ENCODE data around the gene ADIG.

ADIG gene

DNA sequence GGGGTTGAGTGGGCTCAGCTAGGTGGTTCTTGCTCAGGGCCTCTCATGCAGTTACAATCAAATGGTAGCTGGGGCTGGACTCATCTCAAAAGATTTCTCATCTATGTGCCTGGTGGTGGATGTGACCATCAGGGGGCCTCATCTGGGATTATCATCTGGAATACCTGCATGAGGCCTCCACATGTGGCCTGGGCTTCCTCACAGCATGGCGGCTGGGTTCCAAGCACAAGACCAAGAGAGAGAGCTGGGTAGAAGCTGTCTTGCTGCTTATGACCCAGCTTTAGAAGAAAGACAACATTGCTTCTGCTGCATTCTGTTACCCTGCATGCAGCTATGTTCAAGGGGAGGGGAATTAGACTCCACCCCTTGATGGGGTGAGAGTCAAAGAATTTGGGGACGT lies 43.1 kb downstream of the ADIG start:
- Histone ChIP-seq H3K4me1 (no peaks in the 10 kb centered on the region), H3K27ac (no peak overlapping the region), H3K36me3 (ENCODE audit: control insufficient read depth, insufficient read depth, low read length) (no peaks in the 10 kb centered on the region), H3K4me3 (ENCODE audit: low read depth, low read length) (no peak overlapping the region), H3K4me2 (ENCODE audit: low read length) (no peak overlapping the region), H3K79me2 (no peaks in the 10 kb centered on the region), H3K27me3 (ENCODE audit: control insufficient read depth, insufficient read depth, low read length) (no peaks in the 10 kb centered on the region), H2AFZ (no peak overlapping the region), H3K9ac (no peak overlapping the region), H3K9me3 (ENCODE audit: control insufficient read depth, low read length) (no peaks in the 10 kb centered on the region)
- TF ChIP-seq, protein P1, sequence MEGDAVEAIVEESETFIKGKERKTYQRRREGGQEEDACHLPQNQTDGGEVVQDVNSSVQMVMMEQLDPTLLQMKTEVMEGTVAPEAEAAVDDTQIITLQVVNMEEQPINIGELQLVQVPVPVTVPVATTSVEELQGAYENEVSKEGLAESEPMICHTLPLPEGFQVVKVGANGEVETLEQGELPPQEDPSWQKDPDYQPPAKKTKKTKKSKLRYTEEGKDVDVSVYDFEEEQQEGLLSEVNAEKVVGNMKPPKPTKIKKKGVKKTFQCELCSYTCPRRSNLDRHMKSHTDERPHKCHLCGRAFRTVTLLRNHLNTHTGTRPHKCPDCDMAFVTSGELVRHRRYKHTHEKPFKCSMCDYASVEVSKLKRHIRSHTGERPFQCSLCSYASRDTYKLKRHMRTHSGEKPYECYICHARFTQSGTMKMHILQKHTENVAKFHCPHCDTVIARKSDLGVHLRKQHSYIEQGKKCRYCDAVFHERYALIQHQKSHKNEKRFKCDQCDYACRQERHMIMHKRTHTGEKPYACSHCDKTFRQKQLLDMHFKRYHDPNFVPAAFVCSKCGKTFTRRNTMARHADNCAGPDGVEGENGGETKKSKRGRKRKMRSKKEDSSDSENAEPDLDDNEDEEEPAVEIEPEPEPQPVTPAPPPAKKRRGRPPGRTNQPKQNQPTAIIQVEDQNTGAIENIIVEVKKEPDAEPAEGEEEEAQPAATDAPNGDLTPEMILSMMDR (IDR thresholded peaks at IDR 0.05), result no peak

DNA sequence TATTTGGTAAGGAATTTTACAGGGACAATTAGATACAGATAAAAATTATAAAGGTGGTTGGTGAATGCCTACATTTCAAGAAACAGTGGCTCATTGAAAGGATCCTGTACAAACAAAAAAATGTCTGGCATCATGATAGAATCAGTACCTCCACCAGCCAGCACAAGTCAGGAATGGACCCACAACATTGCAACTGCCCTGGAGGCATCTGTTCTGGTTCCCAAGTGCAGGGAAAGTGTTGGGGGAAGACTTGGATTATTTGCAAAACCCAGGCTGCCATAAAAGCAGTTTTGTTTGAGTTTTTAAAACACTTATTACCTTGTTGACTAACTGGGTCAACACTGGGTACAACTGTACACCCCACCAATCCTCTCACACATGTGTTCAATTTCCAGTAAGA lies 44.9 kb downstream of the ADIG start:
- TF ChIP-seq, protein P1 (IDR thresholded peaks at IDR 0.05), result no peak
- no peaks in the 10 kb centered on the region for H3K9me3 ChIP-seq (ENCODE audit: control insufficient read depth, low read length)
- H3K4me1 ChIP-seq, result no peaks in the 10 kb centered on the region
- H3K4me2 ChIP-seq (ENCODE audit: low read length), result no peak overlapping the region
- no peaks in the 10 kb centered on the region for H3K36me3 ChIP-seq (ENCODE audit: control insufficient read depth, insufficient read depth, low read length)
- H3K9ac ChIP-seq, result no peak overlapping the region
- H3K27ac ChIP-seq, result no peak overlapping the region
- no peaks in the 10 kb centered on the region for H3K79me2 ChIP-seq
- no peak overlapping the region for H3K4me3 ChIP-seq (ENCODE audit: low read depth, low read length)
- H2AFZ ChIP-seq, result no peak overlapping the region
- H3K27me3 ChIP-seq (ENCODE audit: control insufficient read depth, insufficient read depth, low read length), result no peaks in the 10 kb centered on the region

DNA sequence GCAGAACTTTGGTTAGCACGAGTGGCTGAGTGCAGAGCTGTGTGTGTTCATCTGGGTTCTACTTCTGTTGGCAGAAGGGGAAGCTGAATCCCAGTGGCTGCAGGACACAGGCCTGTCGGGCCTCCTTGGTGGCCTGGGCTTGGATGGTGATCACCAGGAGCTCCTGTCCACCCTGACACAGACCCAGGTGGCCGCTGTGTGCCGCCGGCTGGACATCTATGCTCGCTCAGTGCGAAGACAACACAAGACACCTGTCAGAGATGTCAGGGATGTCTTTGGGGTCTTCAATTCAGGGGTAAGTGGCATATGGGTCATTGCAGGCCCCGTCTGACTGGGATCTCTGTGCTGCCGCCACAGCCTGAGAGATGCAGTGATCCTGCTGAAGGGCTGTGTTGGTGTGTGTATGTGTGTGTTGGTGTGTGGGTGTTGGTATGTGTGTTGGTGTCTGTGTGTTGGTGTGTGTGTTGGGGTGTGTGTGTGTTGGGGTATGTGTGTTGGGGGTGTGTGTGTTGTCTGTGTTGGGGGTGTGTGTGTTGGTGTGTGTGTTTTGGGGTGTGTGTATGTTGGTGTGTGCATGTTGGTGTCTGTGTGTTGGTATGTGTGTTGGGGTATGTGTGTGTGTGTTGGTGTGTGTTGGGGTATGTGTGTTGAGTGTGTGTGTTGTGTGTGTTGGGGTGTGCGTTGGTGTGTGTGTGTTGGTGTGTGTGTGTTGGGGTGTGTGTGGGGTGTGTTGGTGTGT lies 46.1 kb downstream of the ADIG start:
- Histone ChIP-seq H3K4me1 (no peaks in the 10 kb centered on the region), H3K36me3 (ENCODE audit: control insufficient read depth, insufficient read depth, low read length) (no peaks in the 10 kb centered on the region), H3K79me2 (no peaks in the 10 kb centered on the region), H3K27ac (no peak overlapping the region), H3K9me3 (ENCODE audit: control insufficient read depth, low read length) (no peaks in the 10 kb centered on the region), H3K4me2 (ENCODE audit: low read length) (no peak overlapping the region), H3K9ac (no peak overlapping the region), H2AFZ (no peak overlapping the region), H3K4me3 (ENCODE audit: low read depth, low read length) (no peak overlapping the region), H3K27me3 (ENCODE audit: control insufficient read depth, insufficient read depth, low read length) (no peaks in the 10 kb centered on the region)
- TF ChIP-seq, protein P1 (IDR thresholded peaks at IDR 0.05), result no peak

DNA sequence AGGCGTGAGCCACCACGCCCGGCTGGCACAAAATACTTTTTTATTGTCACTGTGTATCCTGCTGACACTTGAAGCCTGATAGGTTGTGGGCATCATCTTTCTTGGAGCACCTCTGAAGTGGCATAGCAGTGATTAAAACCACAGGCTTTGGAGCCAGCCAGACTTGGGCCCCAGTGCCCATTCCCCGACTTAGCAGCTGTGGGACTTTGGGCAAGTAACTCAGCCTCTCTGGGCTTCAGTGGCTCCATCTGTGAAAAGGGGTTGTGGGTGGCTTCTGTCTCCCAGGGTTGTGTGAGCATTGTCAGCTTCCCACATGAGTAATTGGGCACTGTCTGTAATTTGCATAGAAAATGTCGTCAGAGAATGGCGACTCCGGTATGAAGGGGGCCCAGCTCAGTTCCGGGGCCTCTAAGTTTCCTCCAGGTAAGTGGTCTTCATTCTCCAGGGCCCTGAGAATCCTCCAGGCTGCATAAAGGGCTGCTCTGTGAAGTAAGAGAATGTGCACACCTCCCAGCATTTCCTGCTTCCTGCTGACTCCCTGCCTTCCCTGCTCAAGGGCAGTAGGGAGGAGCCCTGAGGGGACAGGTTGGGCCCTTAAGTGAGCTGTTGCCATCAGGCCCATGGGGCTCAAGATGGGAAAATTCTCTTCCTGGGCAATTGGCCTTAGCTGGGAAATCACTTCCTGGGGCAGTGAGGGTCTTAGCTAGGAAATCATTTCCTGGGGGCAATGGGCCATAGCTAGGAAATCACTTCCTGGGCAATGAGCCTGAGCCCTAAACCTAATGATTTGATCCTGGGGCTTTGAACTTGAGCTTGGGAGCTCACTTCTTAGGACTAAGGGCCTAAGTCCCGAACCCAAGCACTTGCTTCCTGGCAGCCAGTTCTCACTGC lies 47.8 kb downstream of the ADIG start:
- TF ChIP-seq, protein P1 (IDR thresholded peaks at IDR 0.05), result no peak
- no peak overlapping the region for H3K27ac ChIP-seq
- no peaks in the 10 kb centered on the region for H3K4me1 ChIP-seq
- H3K36me3 ChIP-seq (ENCODE audit: control insufficient read depth, insufficient read depth, low read length), result no peaks in the 10 kb centered on the region
- no peak overlapping the region for H3K9ac ChIP-seq
- H3K27me3 ChIP-seq (ENCODE audit: control insufficient read depth, insufficient read depth, low read length), result no peaks in the 10 kb centered on the region
- no peak overlapping the region for H3K4me2 ChIP-seq (ENCODE audit: low read length)
- H2AFZ ChIP-seq, result no peak overlapping the region
- H3K4me3 ChIP-seq (ENCODE audit: low read depth, low read length), result no peak overlapping the region
- H3K79me2 ChIP-seq, result no peaks in the 10 kb centered on the region
- no peaks in the 10 kb centered on the region for H3K9me3 ChIP-seq (ENCODE audit: control insufficient read depth, low read length)

Measured in parathyroid adenoma (tissue), 2 donors.